ENCODE results near the gene MTCL1.

- TF ChIP-seq EP300 (IDR thresholded peaks at IDR 0.05) (no peak), CTCF (IDR thresholded peaks at IDR 0.05) (no peak), POLR2A (IDR thresholded peaks at IDR 0.05) (no peak)
These were observed 2.2 kb upstream of the MTCL1 start for GRCh38 chr18:8703092-8703709.

All from ovary (tissue), 3 donors.